Measurements from ENCODE around the gene TCF7L2.

Gene TCF7L2

GRCh38 chr10:113179265-113179664, 229.2 kb downstream of the TCF7L2 start:
- no peak for DNase-seq (ENCODE audit: low read depth)

DNA sequence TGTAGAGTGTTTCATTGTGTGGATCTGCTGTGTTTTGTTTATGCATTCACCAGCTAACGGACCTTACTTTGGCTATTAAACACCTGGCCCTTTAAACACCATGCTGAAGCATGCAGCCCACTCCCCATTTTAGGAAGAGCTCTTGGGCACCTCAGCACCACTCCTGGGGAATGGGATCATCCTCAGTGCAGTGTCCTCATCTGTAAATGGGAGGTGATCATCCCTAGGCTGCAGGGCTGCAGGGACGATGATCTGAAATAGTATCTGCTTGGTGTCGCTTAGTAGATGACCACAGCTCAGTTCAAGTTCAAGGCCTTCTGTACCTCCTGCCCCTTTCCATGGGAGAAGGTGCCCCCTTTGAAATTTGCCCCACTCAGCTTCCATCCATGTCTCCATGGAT, 229.9 kb downstream of the TCF7L2 start:
- DNase-seq (ENCODE audit: low read depth), result no peak

DNA sequence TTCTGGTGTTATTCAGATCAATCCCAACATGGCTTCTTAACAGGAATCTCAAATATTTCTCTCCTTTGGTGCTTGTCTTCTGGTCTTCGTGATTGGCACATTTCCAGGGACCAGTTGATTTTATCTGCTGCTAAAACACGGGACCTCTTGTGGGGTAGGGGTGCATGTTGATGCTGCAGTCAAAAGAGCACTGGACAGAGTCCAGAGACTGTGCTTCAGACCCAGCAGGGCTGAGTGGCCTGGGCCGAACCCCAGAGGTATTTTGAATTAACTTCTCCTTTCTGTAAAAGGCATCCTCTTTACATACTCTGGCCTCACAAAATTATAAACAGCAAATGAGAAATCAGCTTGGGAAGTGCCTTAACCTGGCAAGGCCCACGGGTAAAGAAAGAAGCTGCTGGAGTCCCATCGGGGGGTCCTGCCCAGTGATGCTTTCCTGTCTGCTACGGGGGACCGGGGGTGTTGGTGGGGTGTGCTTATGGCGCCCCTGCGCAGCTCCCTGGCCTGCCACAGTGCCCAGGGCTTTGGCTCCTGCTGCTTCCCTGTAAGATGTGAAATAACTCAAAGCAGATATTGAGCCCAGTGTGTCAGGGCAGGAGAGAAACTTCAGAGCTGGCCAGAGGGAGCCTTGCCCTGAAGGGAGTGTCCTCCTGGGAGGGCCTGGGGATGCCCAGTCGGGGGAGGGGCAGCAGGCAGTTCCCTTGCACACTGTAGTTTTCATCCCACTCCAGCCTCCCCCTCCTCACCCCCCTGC, 230.5 kb downstream of the TCF7L2 start:
- DNase-seq (ENCODE audit: low read depth), result no peak

GRCh38 chr10:113182154-113182553, 232.1 kb downstream of the TCF7L2 start:
- DNase-seq (ENCODE audit: low read depth), result no peak

DNA sequence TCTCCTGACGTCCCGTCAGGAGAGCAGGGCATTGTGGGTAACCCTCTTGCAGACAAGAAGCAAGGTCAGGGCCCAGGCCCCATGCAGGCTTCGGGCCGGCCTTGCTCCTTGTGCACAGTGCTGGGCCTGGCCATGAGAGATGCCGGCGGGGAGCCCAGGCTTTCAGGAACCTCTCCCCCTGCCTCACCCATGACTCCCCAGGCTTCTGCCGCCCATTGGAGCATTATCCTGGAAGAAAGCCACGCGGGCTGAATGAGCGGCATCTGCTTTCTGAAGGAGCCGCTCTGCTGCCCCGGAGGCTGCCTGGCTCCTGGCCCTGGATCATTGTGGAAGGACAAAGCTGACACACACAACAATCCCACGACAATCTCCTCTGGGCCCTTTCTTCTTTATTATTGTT, 233.5 kb downstream of the TCF7L2 start:
- no peak for DNase-seq (ENCODE audit: low read depth)

GRCh38 chr10:113187063-113187777, 237.2 kb downstream of the TCF7L2 start:
- no peak for DNase-seq (ENCODE audit: low read depth)

DNA sequence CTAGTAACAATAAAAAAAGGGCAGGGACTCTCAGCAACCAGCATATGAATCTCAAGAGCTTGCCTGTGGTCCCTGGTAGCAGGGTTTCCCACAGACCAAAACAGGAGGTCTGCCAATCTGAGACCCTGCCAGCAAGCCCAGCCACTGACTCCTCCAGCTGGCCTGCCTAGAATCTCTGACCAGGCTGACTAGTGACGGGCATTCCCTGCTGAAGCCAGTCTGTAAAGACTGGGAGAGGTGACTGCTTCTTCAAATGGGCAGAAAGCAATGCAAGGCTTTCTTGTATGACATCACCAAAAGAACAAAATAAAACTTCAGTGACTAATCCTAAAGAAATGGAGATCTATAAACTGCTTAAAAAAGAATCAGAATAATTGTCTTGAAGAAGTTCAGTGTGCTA, 249.4 kb downstream of the TCF7L2 start:
- DNase-seq (ENCODE audit: low read depth), result no peak

DNA sequence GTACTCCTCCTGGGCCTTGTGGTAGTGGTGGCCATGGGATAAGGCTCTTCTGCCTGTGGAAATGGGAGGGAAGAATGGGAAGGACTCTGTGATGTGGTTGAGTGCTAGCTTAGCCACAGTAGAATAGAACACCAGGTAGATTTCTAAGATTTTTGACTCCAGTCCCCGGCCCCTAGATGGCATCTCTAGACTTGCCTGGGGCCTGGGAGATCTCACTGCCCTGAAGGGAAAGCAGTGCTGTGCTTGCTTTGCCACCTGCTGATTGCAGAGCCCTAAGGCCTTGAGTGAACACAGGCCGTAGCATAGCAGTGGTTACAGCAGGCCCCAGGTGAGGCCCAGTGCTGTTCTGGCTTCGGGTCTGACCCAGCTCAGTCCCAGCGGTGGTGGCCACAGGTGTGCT, 252.0 kb downstream of the TCF7L2 start:
- no peak for DNase-seq (ENCODE audit: low read depth)

DNA sequence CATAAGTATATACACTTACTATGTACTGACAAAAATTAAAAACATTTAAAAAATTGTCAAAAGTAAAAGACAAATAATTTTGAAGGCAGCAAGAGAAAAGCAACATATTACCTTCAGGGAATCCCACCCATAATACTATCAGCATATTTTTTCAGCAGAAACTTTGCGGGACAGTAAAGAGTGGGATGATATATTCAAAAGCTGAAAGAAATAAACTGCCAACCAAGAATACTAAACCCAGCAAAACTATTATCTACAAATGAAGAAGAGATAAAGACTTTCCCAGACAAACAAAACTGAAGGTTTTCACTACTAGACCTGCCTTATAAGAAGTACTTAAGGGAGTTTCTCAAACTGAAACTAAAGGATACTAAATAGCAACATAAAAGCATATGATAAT, 257.9 kb downstream of the TCF7L2 start:
- DNase-seq (ENCODE audit: low read depth), result no peak

DNA sequence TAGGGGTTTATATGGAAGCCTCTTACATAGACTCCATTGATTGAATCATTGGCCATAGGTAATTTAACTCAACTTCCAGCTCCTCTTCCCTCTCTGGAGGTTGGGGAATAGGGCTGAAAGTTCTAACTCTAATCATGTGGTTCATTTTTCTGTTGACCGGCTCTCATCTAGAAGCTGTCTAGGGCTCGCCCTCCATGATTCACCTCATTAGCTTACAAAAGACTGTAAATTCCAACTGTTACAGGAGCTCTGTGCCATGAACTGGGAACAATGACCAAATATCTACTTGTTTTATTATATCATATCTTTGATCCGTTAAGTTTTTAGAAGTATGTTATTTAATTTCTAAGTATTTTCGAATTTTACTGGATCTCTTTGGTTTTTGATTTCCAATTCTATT, 263.0 kb downstream of the TCF7L2 start:
- DNase-seq (ENCODE audit: low read depth), result no peak

DNA sequence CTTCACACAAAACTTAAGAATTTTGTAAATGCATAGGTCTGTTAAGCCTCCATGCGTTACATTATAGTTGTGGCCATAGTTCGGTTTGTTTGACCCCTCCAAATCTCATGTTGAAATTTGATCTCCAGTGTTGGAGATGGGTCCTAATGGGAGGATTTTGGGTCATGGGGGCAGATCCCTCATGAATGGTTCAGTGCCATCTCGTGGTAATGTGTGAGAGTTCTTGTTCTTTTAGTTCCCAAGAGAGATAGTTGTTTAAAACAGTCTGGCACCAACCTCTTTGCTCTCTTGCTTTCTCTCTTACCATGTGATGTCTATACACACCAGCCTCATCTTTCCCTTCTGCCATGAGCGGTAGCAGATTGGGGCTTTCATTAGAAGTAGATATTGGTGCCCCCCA, 264.3 kb downstream of the TCF7L2 start:
- DNase-seq (ENCODE audit: low read depth), result no peak

DNA sequence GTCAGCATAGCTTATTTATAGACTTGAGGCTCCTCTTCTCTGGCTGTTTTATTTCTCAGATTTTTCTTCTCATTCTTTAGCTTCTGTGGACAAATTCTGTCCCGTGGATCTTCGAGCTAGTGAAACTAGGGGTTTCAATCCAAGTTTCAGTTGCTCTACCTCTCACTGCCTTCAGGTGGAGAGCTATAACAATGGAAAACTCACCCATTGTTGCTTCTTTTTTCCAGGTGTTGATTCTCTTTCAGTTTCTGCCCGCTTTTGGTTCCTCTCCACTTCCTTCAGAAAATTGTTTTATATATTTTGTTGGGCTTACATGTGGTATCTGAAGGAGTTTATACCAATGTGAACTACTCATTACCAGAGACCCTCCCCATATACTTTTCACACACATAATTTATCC, 266.1 kb downstream of the TCF7L2 start:
- DNase-seq (ENCODE audit: low read depth), result no peak

All from activated T-helper 1 cell treated with Interleukin-2 at 50 U/mL for 16 hours (primary cell).